HepG2 (cell line): Measurements from ENCODE around the gene MAT2A. TPM values are rescaled to one million over a fixed set of nuclear protein-coding genes. Genes with fewer than 3 reads are reported as not detected.
A peak's percentile ranks its signal among the peaks of the same experiment; 100 is the strongest.

Experiments used
- CEBPG ChIP-seq: IDR thresholded peaks from 2 replicates; pipeline ENCODE4 v1.6.1; 2016
- FLYWCH1 ChIP-seq: sonication (generic); formaldehyde crosslinking; IDR thresholded peaks from 2 replicates; pipeline ENCODE4 v1.8.1; 2023; ENCODE audit warnings: mild to moderate bottlenecking, missing genetic modification reagents
- PAX8 ChIP-seq: sonication (generic); formaldehyde crosslinking; IDR thresholded peaks from 2 replicates; pipeline ENCODE4 v1.8.0; 2022; ENCODE audit warnings: mild to moderate bottlenecking, missing genetic modification reagents, borderline replicate concordance
- PCBP1 ChIP-seq: fragments of 200-400 bp; formaldehyde crosslinking; IDR thresholded peaks from 2 replicates; pipeline ENCODE4 v1.6.1; 2017; ENCODE audit warnings: mild to moderate bottlenecking, low read depth, low read length, borderline replicate concordance
- SRSF9 ChIP-seq: fragments of 200-400 bp; formaldehyde crosslinking; IDR thresholded peaks from 2 replicates; pipeline ENCODE4 v1.6.1; 2018; ENCODE audit warnings: borderline replicate concordance, mild to moderate bottlenecking, low read depth, low read length; ENCODE audit not compliant: insufficient read depth, poor library complexity, severe bottlenecking
- ZKSCAN5 ChIP-seq: sonication (generic); formaldehyde crosslinking; IDR thresholded peaks from 2 replicates; pipeline ENCODE4 v1.5.1; 2020; ENCODE audit warnings: mild to moderate bottlenecking, missing genetic modification reagents
- ZNF329 ChIP-seq: sonication (generic); formaldehyde crosslinking; IDR thresholded peaks from 2 replicates; pipeline ENCODE4 v1.9.0; 2021; ENCODE audit warnings: low read depth, mild to moderate bottlenecking, missing genetic modification reagents
- ZNF367 ChIP-seq: sonication (generic); formaldehyde crosslinking; IDR thresholded peaks from 2 replicates; pipeline ENCODE4 v1.4.0; 2020; ENCODE audit warnings: missing genetic modification reagents, borderline replicate concordance
- ZNF484 ChIP-seq: sonication (generic); formaldehyde crosslinking; IDR thresholded peaks from 2 replicates; pipeline ENCODE4 v1.5.1; 2020; ENCODE audit warnings: mild to moderate bottlenecking, low read depth, missing genetic modification reagents, borderline replicate concordance
- ZNF530 ChIP-seq: sonication (generic); formaldehyde crosslinking; IDR thresholded peaks from 2 replicates; pipeline ENCODE4 v1.5.0; 2020; ENCODE audit warnings: low read depth, mild to moderate bottlenecking, missing genetic modification reagents
- ZNF547 ChIP-seq: sonication (generic); formaldehyde crosslinking; IDR thresholded peaks from 2 replicates; pipeline ENCODE4 v1.5.1; 2020; ENCODE audit warnings: mild to moderate bottlenecking, missing genetic modification reagents
- ZNF564 ChIP-seq: sonication (generic); formaldehyde crosslinking; IDR thresholded peaks from 2 replicates; pipeline ENCODE4 v1.8.1; 2023; ENCODE audit warnings: mild to moderate bottlenecking, missing genetic modification reagents
- polyA plus RNA-seq, 8 experiments: library from polyadenylated mRNA; depleted of rRNA in 3 of 8; stranded (reverse) in 7 of 8; unstranded in 1 of 8; fragments of >200 nt; fragmentation: Illumina TruSeq in 4 of 8; extraction: Trizol in 4 of 8; gene quantifications; 2 replicates each; pipeline versions ENCODE4 v1.2.1 to v1.2.3, GENCODE V29; 2011 to 2016; ENCODE audit warnings: low read depth in 4 of 8, missing spikeins in 1 of 8, mixed read lengths in 1 of 8; ENCODE audit not compliant: insufficient read depth in 1 of 8
- total RNA-seq, 5 experiments: library from RNA; depleted of rRNA; stranded (reverse); fragments of >200 nt; fragmentation: Illumina TruSeq; extraction: Trizol; gene quantifications; 2 replicates each; pipeline ENCODE4 v1.2.3, GENCODE V29; 2016; ENCODE audit warnings: low read depth in 1 of 5
- TF ChIP-seq, protein P1 (sequence below): sonication (generic); formaldehyde crosslinking; IDR thresholded peaks from 2 replicates; pipeline ENCODE4 v1.5.0; 2020; ENCODE audit warnings: missing genetic modification reagents
- TF ChIP-seq, protein P2 (sequence below): IDR thresholded peaks from 2 replicates; pipeline ENCODE4 v1.6.1; 2016; ENCODE audit warnings: low read depth, missing genetic modification reagents, missing compliant biosample characterization
- TF ChIP-seq, protein P3 (sequence below): sonication (generic); formaldehyde crosslinking; IDR thresholded peaks from 2 replicates; pipeline ENCODE4 v1.4.0; 2020; ENCODE audit warnings: low read depth, mild to moderate bottlenecking, missing genetic modification reagents
- TF ChIP-seq, protein P4 (sequence below): sonication (generic); formaldehyde crosslinking; IDR thresholded peaks from 2 replicates; pipeline ENCODE4 v1.4.0; 2020; ENCODE audit warnings: mild to moderate bottlenecking, missing genetic modification reagents
- TF ChIP-seq, protein P5 (sequence below): sonication (generic); formaldehyde crosslinking; IDR thresholded peaks from 2 replicates; pipeline ENCODE4 v1.4.0; 2020; ENCODE audit warnings: mild to moderate bottlenecking, missing genetic modification reagents

The MAT2A gene
- total and polyA plus RNA-seq, 2 of the 13 experiments (the other 11 are each of a cell fraction or from before 2014, with no cell fraction given), result 155 to 331 TPM

DNA sequence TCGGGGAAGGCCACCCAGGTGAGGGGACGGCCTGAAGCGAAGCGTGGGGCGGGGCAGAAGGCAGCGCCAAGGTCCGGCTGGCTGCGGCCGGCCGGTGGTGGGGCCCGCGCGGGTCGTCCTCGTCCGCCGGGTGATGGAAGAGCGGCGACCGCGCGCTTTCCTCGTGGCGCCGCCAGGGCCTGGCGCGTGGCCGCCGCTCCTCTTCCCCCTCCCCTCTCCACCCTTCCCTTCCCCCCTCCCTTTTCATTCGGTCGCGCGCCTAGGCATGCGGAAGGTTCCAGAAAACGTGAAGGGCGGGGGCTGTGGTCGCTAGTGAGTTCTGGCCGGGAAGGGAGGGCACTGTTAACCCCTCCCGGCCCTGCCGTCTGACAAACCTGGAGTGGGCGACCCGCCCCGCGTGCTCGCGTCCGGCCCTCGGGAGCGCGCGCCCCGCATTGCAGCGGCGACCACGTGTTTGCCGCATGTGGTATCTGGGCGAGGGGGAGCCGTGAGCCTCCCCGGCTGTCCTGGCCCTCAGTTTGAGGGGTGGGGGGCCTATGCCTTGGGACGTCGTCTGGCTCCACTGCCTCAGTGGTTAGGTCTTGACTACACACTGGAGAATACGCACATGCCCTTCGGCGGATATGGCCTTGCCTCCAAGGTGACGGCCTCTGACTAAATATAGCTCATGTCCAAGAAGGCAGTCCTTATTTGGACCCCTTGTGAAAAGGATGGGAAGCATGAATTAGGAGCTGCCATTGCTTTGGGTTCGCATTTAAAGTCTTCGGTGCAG is 579 bp downstream of the MAT2A start (continued):
- TF ChIP-seq ZNF329 (peak; percentile 16; the same call in 1 of the 2 replicates), ZNF530 (0 out of 2 replicates have a peak, but pooled peaks have one; percentile 32), ZNF367 (CRISPR knock-in tag) (peak; percentile 90; the same call in 1 of the 2 replicates), SRSF9 (no peak), PCBP1 (peak; percentile 64; the same call in 1 of the 2 replicates), CEBPG (CRISPR knock-in tag) (peak; percentile 53), ZNF547 (CRISPR knock-in tag) (peak; percentile 25; the same call in 1 of the 2 replicates), FLYWCH1 (CRISPR knock-in tag) (0 out of 2 replicates have a peak, but pooled peaks have one; percentile 39), ZKSCAN5 (peak; percentile 70; the same call in 1 of the 2 replicates), ZNF564 (CRISPR knock-in tag) (peak; percentile 85; the same call in 1 of the 2 replicates), PAX8 (no peak), ZNF484 (CRISPR knock-in tag) (peak; percentile 80; the same call in 1 of the 2 replicates)
- TF ChIP-seq, protein P1, sequence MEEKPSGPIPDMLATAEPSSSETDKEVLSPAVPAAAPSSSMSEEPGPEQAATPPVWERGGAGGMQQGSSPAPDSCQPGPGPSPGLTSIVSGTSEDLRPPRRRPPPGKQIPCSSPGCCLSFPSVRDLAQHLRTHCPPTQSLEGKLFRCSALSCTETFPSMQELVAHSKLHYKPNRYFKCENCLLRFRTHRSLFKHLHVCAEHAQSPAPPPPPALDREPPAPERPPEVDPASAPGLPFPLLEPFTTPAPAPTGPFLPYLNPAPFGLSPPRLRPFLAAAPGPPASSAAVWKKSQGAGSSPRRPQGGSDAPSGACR (CRISPR knock-in tag), result peak; percentile 95; the same call in 1 of the 2 replicates
- TF ChIP-seq, protein P2, sequence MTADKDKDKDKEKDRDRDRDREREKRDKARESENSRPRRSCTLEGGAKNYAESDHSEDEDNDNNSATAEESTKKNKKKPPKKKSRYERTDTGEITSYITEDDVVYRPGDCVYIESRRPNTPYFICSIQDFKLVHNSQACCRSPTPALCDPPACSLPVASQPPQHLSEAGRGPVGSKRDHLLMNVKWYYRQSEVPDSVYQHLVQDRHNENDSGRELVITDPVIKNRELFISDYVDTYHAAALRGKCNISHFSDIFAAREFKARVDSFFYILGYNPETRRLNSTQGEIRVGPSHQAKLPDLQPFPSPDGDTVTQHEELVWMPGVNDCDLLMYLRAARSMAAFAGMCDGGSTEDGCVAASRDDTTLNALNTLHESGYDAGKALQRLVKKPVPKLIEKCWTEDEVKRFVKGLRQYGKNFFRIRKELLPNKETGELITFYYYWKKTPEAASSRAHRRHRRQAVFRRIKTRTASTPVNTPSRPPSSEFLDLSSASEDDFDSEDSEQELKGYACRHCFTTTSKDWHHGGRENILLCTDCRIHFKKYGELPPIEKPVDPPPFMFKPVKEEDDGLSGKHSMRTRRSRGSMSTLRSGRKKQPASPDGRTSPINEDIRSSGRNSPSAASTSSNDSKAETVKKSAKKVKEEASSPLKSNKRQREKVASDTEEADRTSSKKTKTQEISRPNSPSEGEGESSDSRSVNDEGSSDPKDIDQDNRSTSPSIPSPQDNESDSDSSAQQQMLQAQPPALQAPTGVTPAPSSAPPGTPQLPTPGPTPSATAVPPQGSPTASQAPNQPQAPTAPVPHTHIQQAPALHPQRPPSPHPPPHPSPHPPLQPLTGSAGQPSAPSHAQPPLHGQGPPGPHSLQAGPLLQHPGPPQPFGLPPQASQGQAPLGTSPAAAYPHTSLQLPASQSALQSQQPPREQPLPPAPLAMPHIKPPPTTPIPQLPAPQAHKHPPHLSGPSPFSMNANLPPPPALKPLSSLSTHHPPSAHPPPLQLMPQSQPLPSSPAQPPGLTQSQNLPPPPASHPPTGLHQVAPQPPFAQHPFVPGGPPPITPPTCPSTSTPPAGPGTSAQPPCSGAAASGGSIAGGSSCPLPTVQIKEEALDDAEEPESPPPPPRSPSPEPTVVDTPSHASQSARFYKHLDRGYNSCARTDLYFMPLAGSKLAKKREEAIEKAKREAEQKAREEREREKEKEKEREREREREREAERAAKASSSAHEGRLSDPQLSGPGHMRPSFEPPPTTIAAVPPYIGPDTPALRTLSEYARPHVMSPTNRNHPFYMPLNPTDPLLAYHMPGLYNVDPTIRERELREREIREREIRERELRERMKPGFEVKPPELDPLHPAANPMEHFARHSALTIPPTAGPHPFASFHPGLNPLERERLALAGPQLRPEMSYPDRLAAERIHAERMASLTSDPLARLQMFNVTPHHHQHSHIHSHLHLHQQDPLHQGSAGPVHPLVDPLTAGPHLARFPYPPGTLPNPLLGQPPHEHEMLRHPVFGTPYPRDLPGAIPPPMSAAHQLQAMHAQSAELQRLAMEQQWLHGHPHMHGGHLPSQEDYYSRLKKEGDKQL, result no peak
- TF ChIP-seq, protein P3, sequence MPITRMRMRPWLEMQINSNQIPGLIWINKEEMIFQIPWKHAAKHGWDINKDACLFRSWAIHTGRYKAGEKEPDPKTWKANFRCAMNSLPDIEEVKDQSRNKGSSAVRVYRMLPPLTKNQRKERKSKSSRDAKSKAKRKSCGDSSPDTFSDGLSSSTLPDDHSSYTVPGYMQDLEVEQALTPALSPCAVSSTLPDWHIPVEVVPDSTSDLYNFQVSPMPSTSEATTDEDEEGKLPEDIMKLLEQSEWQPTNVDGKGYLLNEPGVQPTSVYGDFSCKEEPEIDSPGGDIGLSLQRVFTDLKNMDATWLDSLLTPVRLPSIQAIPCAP (CRISPR knock-in tag), result 0 out of 2 replicates have a peak, but pooled peaks have one; percentile 61
- TF ChIP-seq, protein P4, sequence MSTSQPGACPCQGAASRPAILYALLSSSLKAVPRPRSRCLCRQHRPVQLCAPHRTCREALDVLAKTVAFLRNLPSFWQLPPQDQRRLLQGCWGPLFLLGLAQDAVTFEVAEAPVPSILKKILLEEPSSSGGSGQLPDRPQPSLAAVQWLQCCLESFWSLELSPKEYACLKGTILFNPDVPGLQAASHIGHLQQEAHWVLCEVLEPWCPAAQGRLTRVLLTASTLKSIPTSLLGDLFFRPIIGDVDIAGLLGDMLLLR (CRISPR knock-in tag), result peak; percentile 99
- TF ChIP-seq, protein P5, sequence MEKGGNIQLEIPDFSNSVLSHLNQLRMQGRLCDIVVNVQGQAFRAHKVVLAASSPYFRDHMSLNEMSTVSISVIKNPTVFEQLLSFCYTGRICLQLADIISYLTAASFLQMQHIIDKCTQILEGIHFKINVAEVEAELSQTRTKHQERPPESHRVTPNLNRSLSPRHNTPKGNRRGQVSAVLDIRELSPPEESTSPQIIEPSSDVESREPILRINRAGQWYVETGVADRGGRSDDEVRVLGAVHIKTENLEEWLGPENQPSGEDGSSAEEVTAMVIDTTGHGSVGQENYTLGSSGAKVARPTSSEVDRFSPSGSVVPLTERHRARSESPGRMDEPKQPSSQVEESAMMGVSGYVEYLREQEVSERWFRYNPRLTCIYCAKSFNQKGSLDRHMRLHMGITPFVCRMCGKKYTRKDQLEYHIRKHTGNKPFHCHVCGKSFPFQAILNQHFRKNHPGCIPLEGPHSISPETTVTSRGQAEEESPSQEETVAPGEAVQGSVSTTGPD (CRISPR knock-in tag), result no peak
